Articular chondrocyte of knee joint (primary cell): ENCODE data around the gene PDE7B. TPM values are rescaled to one million over a fixed set of nuclear protein-coding genes. Genes with fewer than 3 reads are reported as not detected.

Experiments
- total RNA-seq: library from RNA; depleted of rRNA; stranded (reverse); fragments of >200 nt; gene quantifications from 2 replicates; pipeline ENCODE4 v1.2.3, GENCODE V29; 2012

The PDE7B gene
- total RNA-seq, result 25.7 and 32.8 TPM in 2 replicates

DNA sequence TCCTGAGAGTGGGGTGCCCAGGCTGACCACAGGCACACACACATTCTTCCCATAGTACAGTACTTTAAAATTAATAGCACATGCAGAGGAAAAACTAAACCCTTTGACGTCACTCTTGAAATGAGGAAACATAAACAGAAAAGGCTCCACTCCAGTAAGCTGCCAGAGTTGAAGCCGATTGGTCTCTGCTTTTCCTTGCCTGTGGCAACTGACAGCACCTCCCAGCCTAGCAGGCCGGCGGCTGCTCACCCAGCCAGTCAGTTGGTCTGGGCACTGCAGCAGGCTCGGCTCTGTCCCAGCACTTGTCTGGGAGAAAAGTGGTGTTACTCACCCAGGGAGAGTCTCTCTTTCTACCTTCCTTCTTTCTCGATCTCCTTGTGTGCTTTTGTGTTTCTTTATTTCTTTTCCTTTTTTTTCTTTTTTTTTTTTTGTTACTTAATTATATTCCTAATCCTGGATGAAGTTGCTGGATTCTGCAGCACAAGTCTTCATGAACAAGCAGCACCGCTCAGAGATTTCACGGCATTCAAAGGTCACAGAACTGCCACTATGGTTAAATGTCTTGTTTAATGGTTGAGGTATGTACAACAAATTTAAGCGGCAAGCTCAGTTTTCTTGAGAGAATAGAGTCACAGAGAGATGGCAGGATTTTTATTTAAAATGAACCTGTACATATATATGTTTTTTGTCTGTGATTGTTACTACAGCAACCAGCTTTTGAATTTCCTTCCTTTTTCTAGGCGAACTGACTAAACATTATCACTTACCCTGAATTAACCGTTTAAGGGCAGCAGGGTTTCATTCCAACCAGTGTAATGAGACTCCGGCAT is at the start of gene PDE7B:
TSS of gene PDE7B (plus strand) at position 260 of the 830 bp plus-strand sequence.

